Caki2 (cell line): Measurements from ENCODE around the gene SIVA1. TPM values are rescaled to one million over a fixed set of nuclear protein-coding genes. Genes with fewer than 3 reads are reported as not detected.

ENCODE experiments used
- DNase-seq: peaks from one replicate; pipeline ENCODE4 v3.0.0-alpha.2; 2015; ENCODE audit warnings: low read depth
- in situ Hi-C: cut with HindIII; loops from 2 replicates; pipeline ENCODE4 v1.10.0; 2016; ENCODE audit warnings: low sequenced_read_pairs, low pct_unique_long_range_greater_than_20kb, mixed read lengths
- total RNA-seq: library from RNA; depleted of rRNA; stranded (reverse); fragments of >200 nt; shearing (Covaris generic); gene quantifications from 2 replicates; pipeline ENCODE4 v1.2.3, GENCODE V29; 2014; ENCODE audit warnings: low replicate concordance; rRNA removed

Gene SIVA1
- total RNA-seq, 1 experiment from 2014 or later = 196 TPM

DNA sequence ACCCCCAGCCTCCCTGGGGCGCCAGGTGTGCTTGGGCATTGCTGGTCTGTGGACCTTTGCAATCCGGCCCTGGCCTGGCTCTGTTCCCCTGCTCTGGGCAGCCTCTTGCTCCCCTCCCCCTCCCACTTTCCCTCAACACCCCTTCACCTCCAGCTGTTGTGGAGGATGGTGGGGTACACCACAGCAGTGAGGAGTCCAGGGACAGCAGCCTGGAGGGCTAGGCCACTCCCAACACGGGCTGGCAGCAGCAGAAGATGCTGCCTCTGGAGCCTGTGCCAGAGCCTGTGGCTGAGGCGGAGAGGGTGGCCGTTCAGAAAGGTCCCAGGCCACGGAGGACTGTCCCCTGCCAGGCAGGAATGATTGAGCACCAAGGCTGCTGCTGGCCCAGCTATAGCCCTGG lies 55.5 kb downstream of the SIVA1 start:
- in situ Hi-C loops = no loop called here

More for the DNA sequence above, 55.5 kb downstream of the SIVA1 start:
- DNase-seq = no peak

Other genes starting within 250 kb of the SIVA1 start
- not detected in 2 replicates for gene C14orf180, start 173.4 kb upstream of the SIVA1 start, total RNA-seq
- 3.1 and 8.1 TPM in 2 replicates for gene TMEM179, start 148.4 kb upstream of the SIVA1 start, total RNA-seq
- 21.6 and 40.7 TPM in 2 replicates for gene INF2, start 63.5 kb upstream of the SIVA1 start, total RNA-seq
- gene ADSS1, start 28.9 kb upstream of the SIVA1 start, total RNA-seq = 2.2 and 4.2 TPM in 2 replicates
- gene AKT1, start 42.6 kb downstream of the SIVA1 start, total RNA-seq = 126 and 177 TPM in 2 replicates
- 4.7 and 7.6 TPM in 2 replicates for gene ZBTB42, start 48.0 kb downstream of the SIVA1 start, total RNA-seq
- gene CEP170B, start 112.1 kb downstream of the SIVA1 start, total RNA-seq = 6.7 and 9.8 TPM in 2 replicates
- gene PLD4, start 171.7 kb downstream of the SIVA1 start, total RNA-seq = not detected in 2 replicates
- gene AHNAK2, start 225.2 kb downstream of the SIVA1 start, total RNA-seq = 37.7 and 40.7 TPM in 2 replicates
- 4.2 and 9.7 TPM in 2 replicates for gene CLBA1, start 232.6 kb downstream of the SIVA1 start, total RNA-seq